Stimulated activated naive B cell treated with anti-CD40 and anti-IgM and Interleukin-4, amounts not matched to agents 10 μg/mL and 1 μg/mL and 100 μg/mL, for 72 hours (primary cell): ENCODE measurements around the gene ASB2.
A peak's percentile ranks its signal among the peaks of the same experiment; 100 is the strongest.

Experiments
- ATAC-seq, 2 donors: fragments of 150-1000 bp; cut with Tn5 transposase; replicated peaks; 2 replicates each; pipeline ENCODE4 v1.10.0; 2021; ENCODE audit warnings: moderate library complexity in 1 of 2
- DNase-seq: peaks from one replicate; pipeline ENCODE4 v3.0.0; 2021
- H3K27ac Mint-ChIP-seq: one replicate; pipeline ENCODE4 v1.8.0; 2022; ENCODE audit warnings: mild to moderate bottlenecking, mixed read lengths
- H3K27me3 Mint-ChIP-seq, 2 donors: one replicate each; pipeline ENCODE4 v1.8.0; 2022; ENCODE audit warnings: mixed read lengths in 2 of 2
- H3K36me3 Mint-ChIP-seq, 2 donors: one replicate each; pipeline ENCODE4 v1.8.0; 2022; ENCODE audit warnings: mixed read lengths in 2 of 2, mild to moderate bottlenecking in 1 of 2
- H3K4me1 Mint-ChIP-seq, 2 donors: one replicate each; pipeline ENCODE4 v1.8.0; 2022; ENCODE audit warnings: mixed read lengths in 2 of 2, mild to moderate bottlenecking in 1 of 2
- H3K4me3 Mint-ChIP-seq, 2 donors: one replicate each; pipeline ENCODE4 v1.8.0; 2022; ENCODE audit warnings: mild to moderate bottlenecking in 2 of 2, mixed read lengths in 2 of 2, moderate library complexity in 1 of 2
- H3K9me3 Mint-ChIP-seq, 2 donors: one replicate each; pipeline ENCODE4 v1.8.0; 2022; ENCODE audit warnings: mixed read lengths in 2 of 2, mild to moderate bottlenecking in 1 of 2

ASB2 gene

GRCh38 chr14:93902619-93903307 lies 73.6 kb downstream of the ASB2 start:
- Mint-ChIP-seq H3K9me3 (peaks cover 4% of the 10 kb centered on the region in 2 donors), H3K4me1 (no peaks in the 10 kb centered on the region), H3K4me3 (no peak overlapping the region), H3K27ac (no peak overlapping the region), H3K36me3 (no peaks in the 10 kb centered on the region), H3K27me3 (peaks cover 30 to 33% of the 10 kb centered on the region in 2 donors)
- ATAC-seq (no peak), DNase-seq (no peak)

- DNase-seq: no peak
- ATAC-seq: no peak
- Mint-ChIP-seq H3K4me3 (no peak overlapping the region), H3K27ac (no peak overlapping the region), H3K27me3 (peaks cover 30 to 36% of the 10 kb centered on the region in 2 donors), H3K36me3 (no peaks in the 10 kb centered on the region), H3K9me3 (peaks cover 4% of the 10 kb centered on the region in 2 donors), H3K4me1 (no peaks in the 10 kb centered on the region)
Measured at GRCh38 chr14:93901813-93902212, 74.6 kb downstream of the ASB2 start.

- DNase-seq (no peak), ATAC-seq (no peak)
- peaks cover 33 to 38% of the 10 kb centered on the region in 2 donors for H3K27me3 Mint-ChIP-seq
- H3K4me1 Mint-ChIP-seq: no peaks in the 10 kb centered on the region
- H3K27ac Mint-ChIP-seq: peak overlapping the region; percentile 37
- H3K36me3 Mint-ChIP-seq: no peaks in the 10 kb centered on the region
- peaks cover 4% of the 10 kb centered on the region in 2 donors for H3K9me3 Mint-ChIP-seq
- H3K4me3 Mint-ChIP-seq: no peak overlapping the region
Measured at GRCh38 chr14:93898731-93899130, 77.6 kb downstream of the ASB2 start.

GRCh38 chr14:93898081-93898611 lies 78.2 kb downstream of the ASB2 start:
- ATAC-seq (no peak), DNase-seq (no peak)
- Mint-ChIP-seq H3K4me1 (no peaks in the 10 kb centered on the region), H3K36me3 (no peaks in the 10 kb centered on the region), H3K4me3 (no peak overlapping the region), H3K27me3 (peaks cover 27 to 33% of the 10 kb centered on the region in 2 donors), H3K27ac (no peak overlapping the region), H3K9me3 (peaks cover 4% of the 10 kb centered on the region in 2 donors)

- Mint-ChIP-seq H3K36me3 (no peaks in the 10 kb centered on the region), H3K9me3 (peaks cover 4% of the 10 kb centered on the region in 2 donors), H3K4me3 (no peak overlapping the region), H3K27me3 (peaks cover 24 to 26% of the 10 kb centered on the region in 2 donors), H3K4me1 (no peaks in the 10 kb centered on the region), H3K27ac (no peak overlapping the region)
- DNase-seq (no peak), ATAC-seq (no peak)
Measured at GRCh38 chr14:93897476-93897845, 78.9 kb downstream of the ASB2 start.

- H3K27me3 Mint-ChIP-seq: peaks cover 29 to 34% of the 10 kb centered on the region in 2 donors
- DNase-seq (no peak), ATAC-seq (no peak)
- no peaks in the 10 kb centered on the region for H3K36me3 Mint-ChIP-seq
- H3K9me3 Mint-ChIP-seq: peaks cover 0 to 2% of the 10 kb centered on the region in 2 donors
- H3K27ac Mint-ChIP-seq: peak overlapping the region; percentile 11
- H3K4me1 Mint-ChIP-seq: no peaks in the 10 kb centered on the region
- no peak overlapping the region for H3K4me3 Mint-ChIP-seq
Measured at GRCh38 chr14:93895023-93895604, 81.3 kb downstream of the ASB2 start.

- no peak for DNase-seq
- H3K27ac Mint-ChIP-seq: no peak overlapping the region
- H3K4me1 Mint-ChIP-seq: no peaks in the 10 kb centered on the region
Measured at GRCh38 chr14:93893661-93894261, 82.6 kb downstream of the ASB2 start.

GRCh38 chr14:93892923-93893558 lies 83.3 kb downstream of the ASB2 start:
- H3K36me3 Mint-ChIP-seq: no peaks in the 10 kb centered on the region
- H3K9me3 Mint-ChIP-seq: no peaks in the 10 kb centered on the region
- peak; percentile 64 to 75 for ATAC-seq
- H3K27me3 Mint-ChIP-seq: peaks cover 33 to 39% of the 10 kb centered on the region in 2 donors
- peak; percentile 37 for DNase-seq
- no peaks in the 10 kb centered on the region for H3K4me1 Mint-ChIP-seq
- H3K4me3 Mint-ChIP-seq: no peak overlapping the region
- no peak overlapping the region for H3K27ac Mint-ChIP-seq

More at GRCh38 chr14:93893661-93894261, 82.6 kb downstream of the ASB2 start:
- Mint-ChIP-seq H3K4me3 (no peak overlapping the region), H3K36me3 (no peaks in the 10 kb centered on the region), H3K9me3 (no peaks in the 10 kb centered on the region), H3K27me3 (peaks cover 31 to 34% of the 10 kb centered on the region in 2 donors)
- ATAC-seq: no peak

GRCh38 chr14:93892505-93892839 lies 83.9 kb downstream of the ASB2 start:
- H3K4me1 Mint-ChIP-seq: no peaks in the 10 kb centered on the region
- no peaks in the 10 kb centered on the region for H3K9me3 Mint-ChIP-seq
- peaks cover 32 to 42% of the 10 kb centered on the region in 2 donors for H3K27me3 Mint-ChIP-seq
- ATAC-seq: no peak
- no peak overlapping the region for H3K4me3 Mint-ChIP-seq
- DNase-seq: no peak
- H3K36me3 Mint-ChIP-seq: no peaks in the 10 kb centered on the region
- H3K27ac Mint-ChIP-seq: no peak overlapping the region

- H3K4me3 Mint-ChIP-seq: no peak overlapping the region
- H3K4me1 Mint-ChIP-seq: no peaks in the 10 kb centered on the region
- peaks cover 30 to 42% of the 10 kb centered on the region in 2 donors for H3K27me3 Mint-ChIP-seq
- DNase-seq: no peak
- H3K27ac Mint-ChIP-seq: no peak overlapping the region
- no peaks in the 10 kb centered on the region for H3K36me3 Mint-ChIP-seq
- no peaks in the 10 kb centered on the region for H3K9me3 Mint-ChIP-seq
- ATAC-seq: no peak
Measured at GRCh38 chr14:93891756-93892504, 84.4 kb downstream of the ASB2 start.

- Mint-ChIP-seq H3K4me1 (no peaks in the 10 kb centered on the region), H3K27me3 (peaks cover 31 to 49% of the 10 kb centered on the region in 2 donors), H3K4me3 (no peak overlapping the region), H3K9me3 (peaks cover 2 to 6% of the 10 kb centered on the region in 2 donors), H3K36me3 (no peaks in the 10 kb centered on the region), H3K27ac (no peak overlapping the region)
- no peak for DNase-seq
- no peak for ATAC-seq
Measured at GRCh38 chr14:93889739-93890483, 86.5 kb downstream of the ASB2 start.

GRCh38 chr14:93888995-93889394 lies 87.4 kb downstream of the ASB2 start:
- H3K27me3 Mint-ChIP-seq: peaks cover 32 to 52% of the 10 kb centered on the region in 2 donors
- DNase-seq (no peak), ATAC-seq (no peak)
- H3K27ac Mint-ChIP-seq: no peak overlapping the region
- no peaks in the 10 kb centered on the region for H3K36me3 Mint-ChIP-seq
- H3K4me1 Mint-ChIP-seq: no peaks in the 10 kb centered on the region
- no peak overlapping the region for H3K4me3 Mint-ChIP-seq
- peaks cover 5 to 10% of the 10 kb centered on the region in 2 donors for H3K9me3 Mint-ChIP-seq

GRCh38 chr14:93884950-93885349 lies 91.4 kb downstream of the ASB2 start:
- Mint-ChIP-seq H3K27ac (no peak overlapping the region), H3K36me3 (no peaks in the 10 kb centered on the region), H3K4me3 (no peak overlapping the region), H3K4me1 (peaks cover 0 to 4% of the 10 kb centered on the region in 2 donors), H3K27me3 (peaks cover 27 to 36% of the 10 kb centered on the region in 2 donors), H3K9me3 (peaks cover 11 to 19% of the 10 kb centered on the region in 2 donors)
- no peak for DNase-seq
- no peak for ATAC-seq
